ENCODE results near the gene NLRP6.
"Not testable (repeated sequence)": the region's sequence is repeated elsewhere in the genome, so short reads cannot be mapped to it uniquely, and the experiment has no call there.

NLRP6 gene

GRCh38 chr11:294780-295179 lies 16.6 kb downstream of the NLRP6 start:
- DNase-seq: no peak

GRCh38 chr11:295351-296170 lies 17.4 kb downstream of the NLRP6 start:
- DNase-seq: no peak

DNA sequence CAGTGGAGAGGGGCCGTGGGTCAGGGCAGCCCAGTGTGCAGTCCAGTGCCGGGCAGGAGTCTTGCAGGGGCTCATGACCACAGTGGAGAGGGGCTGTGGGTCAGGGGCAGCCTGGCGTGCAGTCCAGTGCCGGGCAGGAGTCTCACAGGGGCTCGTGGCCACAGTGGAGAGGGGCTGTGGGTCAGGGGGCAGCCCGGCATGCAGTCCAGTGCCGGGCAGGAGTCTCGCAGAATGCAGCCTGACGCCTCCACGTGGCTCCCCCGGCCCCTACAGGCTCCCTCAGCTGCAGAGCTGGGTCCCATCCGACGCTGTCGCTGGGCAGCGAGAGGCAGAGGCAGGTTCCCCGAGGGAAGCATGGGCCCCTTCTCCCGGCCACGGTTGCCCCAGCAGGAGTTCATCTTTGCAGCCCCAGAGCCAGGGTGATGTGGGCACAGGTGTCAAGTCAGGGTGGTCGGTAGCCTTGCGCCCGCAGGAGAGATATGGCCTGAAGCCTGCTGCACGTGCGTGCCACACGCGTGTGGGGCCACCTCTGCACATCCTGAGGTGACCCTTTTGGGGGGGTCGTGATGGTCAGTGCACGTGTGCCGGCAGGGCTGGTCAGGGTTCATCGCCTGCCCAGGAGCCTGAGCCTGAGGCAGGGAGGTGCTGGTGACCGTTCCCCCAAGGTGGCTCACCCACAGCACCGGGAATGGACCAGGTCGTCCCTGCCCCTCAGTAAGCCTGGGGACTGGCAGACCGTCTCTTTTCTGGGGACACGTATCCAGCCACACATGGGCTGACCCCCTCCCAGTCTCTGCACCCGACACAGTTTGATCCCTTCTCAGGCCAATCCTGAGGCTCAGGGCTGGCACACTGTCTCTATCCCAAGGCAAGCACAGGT lies 18.2 kb downstream of the NLRP6 start:
- DNase-seq: no peak

- no peak for DNase-seq
These were observed 18.9 kb downstream of the NLRP6 start for GRCh38 chr11:297051-297585.

DNA sequence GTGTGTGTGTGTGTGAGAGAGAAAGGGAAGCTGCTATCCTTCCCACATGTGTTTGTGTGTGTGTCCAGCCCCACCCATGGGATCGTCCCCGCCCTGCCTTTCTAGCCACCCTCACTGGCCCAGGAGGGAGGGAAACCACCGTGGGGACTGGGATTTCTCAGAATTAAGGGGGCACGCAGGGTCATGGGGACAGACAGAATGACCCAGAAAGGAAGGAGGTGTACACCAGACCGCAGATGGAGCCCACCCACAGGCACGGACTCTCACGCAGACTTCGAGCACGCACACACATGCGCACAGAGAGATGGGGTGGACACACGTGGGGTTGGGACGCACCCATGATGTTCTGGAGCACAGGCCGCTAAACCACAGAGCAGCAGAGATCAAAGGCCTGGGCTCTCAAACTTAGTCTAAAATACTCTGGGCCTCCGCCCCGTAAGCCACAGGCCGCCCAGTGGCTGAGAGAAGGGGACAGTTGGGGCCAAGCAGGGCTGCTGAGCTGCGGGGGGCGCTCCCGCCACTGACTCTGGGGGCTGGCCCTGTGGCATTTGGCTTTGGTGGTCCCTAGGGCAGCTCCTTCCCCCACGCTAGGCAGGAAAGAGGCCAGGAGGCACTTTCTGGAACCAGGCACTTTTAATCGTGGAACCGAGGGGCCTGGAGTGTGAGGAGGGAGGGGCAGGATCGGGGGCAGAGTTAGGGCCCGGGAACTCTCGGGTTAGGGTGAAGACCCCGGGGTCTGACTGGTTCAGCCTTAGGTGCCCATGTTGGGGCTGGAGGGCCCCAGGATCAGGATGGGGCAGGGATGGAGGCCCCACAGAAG lies 19.6 kb downstream of the NLRP6 start:
- DNase-seq: no peak

DNA sequence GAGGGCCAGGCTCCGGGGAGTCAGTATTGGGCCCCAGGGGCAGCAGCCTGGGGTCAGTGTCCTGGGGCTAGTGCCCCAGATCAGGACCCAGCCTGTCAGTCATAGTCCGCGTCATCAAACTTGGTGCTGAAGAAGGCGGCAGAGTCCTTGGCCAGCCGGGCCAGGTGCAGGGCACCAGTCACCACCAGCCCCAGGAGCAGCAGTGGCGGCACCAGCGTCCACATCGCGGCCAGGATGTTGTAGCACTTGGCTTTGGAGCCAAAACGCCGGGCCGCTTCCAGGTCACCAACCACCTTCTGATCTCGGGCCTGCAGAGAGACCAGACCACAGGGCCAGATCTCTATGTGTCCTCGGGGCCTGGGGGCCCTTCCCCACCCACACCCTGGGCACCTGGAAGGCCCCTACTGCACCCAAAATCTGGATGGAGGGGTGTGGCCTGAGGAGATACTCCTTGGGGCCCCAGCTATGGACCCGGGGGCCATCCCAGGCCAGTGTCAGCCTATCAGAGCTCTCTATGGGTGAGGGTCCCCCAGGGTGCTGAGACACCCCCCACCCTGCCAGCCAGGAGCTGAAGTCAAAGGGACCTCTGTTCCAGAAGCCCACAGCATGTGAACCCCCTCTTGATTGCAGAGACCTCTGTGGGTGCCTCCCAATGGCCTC lies 20.3 kb downstream of the NLRP6 start:
- DNase-seq: no peak

DNA sequence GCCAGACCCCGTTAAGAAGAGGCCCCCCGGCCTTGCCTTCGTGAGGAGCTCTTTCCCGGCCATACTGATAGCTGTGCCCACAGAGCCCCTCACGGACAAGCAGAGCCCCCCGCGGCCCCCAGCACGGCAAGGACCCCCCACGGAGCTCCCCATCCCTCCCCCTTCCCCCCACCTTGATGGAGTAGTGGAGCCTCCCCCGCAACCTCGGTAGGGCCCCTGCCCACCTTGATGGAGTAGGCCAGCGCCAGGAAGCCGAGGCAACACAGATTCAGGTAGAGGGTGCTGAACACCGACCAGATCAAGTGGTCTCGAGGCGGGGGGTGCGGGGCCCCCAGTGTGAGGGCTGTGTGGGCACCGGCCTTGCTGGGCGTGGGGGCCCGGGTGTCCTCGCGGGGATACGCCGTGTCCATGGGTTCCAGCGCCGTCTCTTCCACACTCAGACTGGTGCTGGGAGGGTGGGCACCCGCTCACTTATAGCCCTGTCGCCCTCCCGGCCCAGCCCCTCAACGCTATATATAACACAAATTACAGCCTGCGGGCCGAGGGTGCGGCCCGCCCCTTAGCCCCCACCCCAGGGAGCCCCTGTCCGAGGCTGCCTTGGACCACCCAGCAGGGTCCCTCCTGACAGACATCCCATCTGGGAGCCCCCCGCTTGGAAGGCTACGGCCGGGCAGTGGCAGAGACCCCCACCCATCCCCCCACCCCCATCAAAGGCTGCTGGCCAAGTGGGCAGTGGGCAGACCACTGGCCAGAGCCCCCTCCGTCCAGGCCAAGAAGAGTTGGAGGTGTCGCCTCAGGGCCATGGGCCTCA lies 21.1 kb downstream of the NLRP6 start, which contains the start of gene IFITM5:
Gene IFITM5, minus strand, starts transcription at position 446 of the 811 bp plus-strand sequence. Its CDS starts 36 bp downstream, at position 410.
- DNase-seq: no peak

- no peak for DNase-seq
These were observed 21.9 kb downstream of the NLRP6 start for GRCh38 chr11:299951-300735.

- DNase-seq: no peak
These were observed 25.2 kb downstream of the NLRP6 start for GRCh38 chr11:303363-303762.

GRCh38 chr11:304061-304506 lies 25.9 kb downstream of the NLRP6 start:
- no peak for DNase-seq

GRCh38 chr11:304915-305843 lies 27.0 kb downstream of the NLRP6 start:
- no peak for DNase-seq

DNA sequence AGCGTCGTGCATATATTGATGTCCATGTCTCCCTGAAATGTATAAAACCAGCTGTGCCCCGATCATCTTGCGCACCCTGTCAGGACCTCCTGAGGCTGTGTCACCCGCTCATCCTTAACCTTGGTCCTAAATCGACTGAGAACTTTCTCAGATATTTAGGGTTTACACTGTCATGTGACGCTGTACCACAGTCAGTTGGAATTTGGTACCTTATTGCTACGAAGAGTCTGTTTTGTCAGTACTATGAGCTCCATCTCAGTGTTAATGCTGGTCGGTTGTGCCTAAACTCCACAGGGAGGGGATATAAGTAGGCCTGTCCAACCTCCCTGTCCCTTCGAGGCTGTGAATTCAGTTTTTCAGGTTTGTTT lies 27.6 kb downstream of the NLRP6 start:
- no peak for DNase-seq

DNA sequence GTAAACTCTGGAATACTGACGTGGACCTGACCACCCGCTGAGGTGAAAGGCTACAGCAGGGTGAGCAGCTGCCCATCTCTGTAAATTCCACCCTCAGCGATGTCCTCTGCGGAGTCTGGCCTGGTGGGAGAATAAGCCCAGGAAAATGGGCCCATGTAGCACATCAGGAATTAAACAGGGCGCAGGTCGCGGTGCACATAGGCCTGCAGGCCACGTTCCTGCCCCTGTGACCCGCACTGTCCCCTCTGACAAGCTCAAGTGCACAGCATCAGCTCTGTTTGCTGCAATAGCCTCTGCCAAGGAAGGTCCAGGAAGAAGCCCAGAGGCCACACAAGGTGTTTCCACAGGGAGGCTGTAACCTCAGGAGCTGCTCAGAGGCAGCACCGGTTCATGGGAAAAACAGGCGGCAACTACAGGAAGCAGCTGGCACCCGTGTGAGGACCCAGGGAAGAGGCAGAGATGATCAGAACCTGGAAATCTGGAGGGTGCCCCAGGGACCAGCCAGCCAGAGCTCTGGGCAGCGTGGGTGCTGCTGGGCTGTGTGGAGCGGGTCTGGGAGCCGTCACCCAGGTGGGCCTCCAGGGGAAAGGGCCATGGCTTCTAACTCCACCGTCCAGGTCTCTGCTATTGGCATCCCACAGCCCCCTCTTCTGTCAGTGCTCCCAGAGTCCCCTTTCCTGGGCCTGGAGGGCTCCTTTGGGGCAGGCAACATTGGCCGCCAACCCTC lies 28.6 kb downstream of the NLRP6 start:
- DNase-seq: no peak

GRCh38 chr11:307766-308708 lies 29.8 kb downstream of the NLRP6 start, which contains the start of gene IFITM2:
Gene IFITM2, plus strand, starts transcription at chr11:307816. Its CDS starts 377 bp downstream, at chr11:308193.
- not testable (repeated sequence) for DNase-seq

- not testable (repeated sequence) for DNase-seq
These were observed 30.8 kb downstream of the NLRP6 start for GRCh38 chr11:308740-309665.
